Thoracic aorta (tissue), 2 donors: ENCODE results near the gene FERMT1. TPM values are rescaled to one million over a fixed set of nuclear protein-coding genes. Genes with fewer than 3 reads are reported as not detected.

Experiments used
- ATAC-seq: fragments of 150-250 bp; one replicate; pipeline ENCODE4 v1.8.0; 2017; ENCODE audit warnings: low read depth; ENCODE audit not compliant: insufficient number of reproducible peaks, low FRiP score
- DNase-seq: peaks from one replicate; pipeline ENCODE4 v3.0.0-alpha.2; 2020; ENCODE audit warnings: low spot score
- H3K27ac ChIP-seq, 2 donors: fragments of 200-600 bp; sonication (generic); 1 replicate in 1 of 2; 2 replicates in 1 of 2; pipeline ENCODE4 v1.5.1; 2016; ENCODE audit warnings: mild to moderate bottlenecking in 2 of 2, moderate library complexity in 2 of 2
- H3K27me3 ChIP-seq: fragments of 200-600 bp; sonication (generic); replicated peaks from 2 replicates; pipeline ENCODE4 v1.6.0; 2016; ENCODE audit warnings: mild to moderate bottlenecking; ENCODE audit not compliant: insufficient read depth
- H3K36me3 ChIP-seq: fragments of 200-600 bp; sonication (generic); one replicate; pipeline ENCODE4 v1.5.1; 2016
- H3K4me1 ChIP-seq, 2 donors: fragments of 200-600 bp; sonication (generic); 1 replicate in 1 of 2; 2 replicates in 1 of 2; pipeline versions ENCODE4 v1.5.1 to v1.6.0; 2016; ENCODE audit warnings: low read depth in 2 of 2, mild to moderate bottlenecking in 1 of 2; ENCODE audit not compliant: control insufficient read depth in 1 of 2
- H3K4me3 ChIP-seq: fragments of 200-600 bp; sonication (generic); 2 replicates; pipeline ENCODE4 v1.5.1; 2016; ENCODE audit warnings: mild to moderate bottlenecking
- H3K9me3 ChIP-seq: fragments of 200-600 bp; sonication (generic); 2 replicates; pipeline ENCODE4 v1.5.1; 2016
- total RNA-seq, 2 donors: library from RNA; depleted of rRNA; stranded (reverse); fragments of >200 nt; gene quantifications; one replicate each; pipeline versions ENCODE4 v1.1.0 to v1.2.3, GENCODE V29; 2016
- TF ChIP-seq, protein P1 (sequence below): fragments of 200-600 bp; sonication (generic); IDR thresholded peaks from one replicate; pipeline ENCODE4 v1.5.1; 2019; ENCODE audit warnings: antibody characterized with exemption

FERMT1 gene
- total RNA-seq, 2 donors from 2014 or later: 0.21 TPM; not detected in 1

DNA sequence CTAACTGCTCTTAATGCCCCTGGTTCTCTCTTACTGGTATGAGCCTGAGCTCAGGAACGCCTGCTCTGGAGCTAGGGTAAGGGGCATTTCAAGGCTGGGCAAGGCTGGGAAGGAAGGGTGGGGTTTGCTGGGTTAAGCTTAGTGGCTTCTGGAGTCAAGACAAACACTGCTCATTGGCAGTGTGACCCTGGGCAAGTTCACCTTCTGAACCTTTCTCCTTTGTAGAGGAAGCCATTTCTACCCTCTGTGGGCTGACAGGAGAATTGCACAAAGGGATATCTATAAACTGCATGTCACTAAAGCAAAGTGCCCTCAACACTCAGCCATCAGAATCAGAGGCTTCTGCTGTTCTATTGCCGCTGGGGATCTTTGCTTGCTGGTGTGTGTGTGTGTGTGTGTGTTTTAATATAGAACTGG, 48.7 kb downstream of the FERMT1 start:
- Histone ChIP-seq H3K4me3 (no peak overlapping the region), H3K4me1 (no peaks in the 10 kb centered on the region), H3K27me3 (no peaks in the 10 kb centered on the region), H3K9me3 (no peaks in the 10 kb centered on the region), H3K36me3 (no peaks in the 10 kb centered on the region), H3K27ac (no peak overlapping the region)
- DNase-seq (no peak), ATAC-seq (no peak)
- TF ChIP-seq, protein P1, sequence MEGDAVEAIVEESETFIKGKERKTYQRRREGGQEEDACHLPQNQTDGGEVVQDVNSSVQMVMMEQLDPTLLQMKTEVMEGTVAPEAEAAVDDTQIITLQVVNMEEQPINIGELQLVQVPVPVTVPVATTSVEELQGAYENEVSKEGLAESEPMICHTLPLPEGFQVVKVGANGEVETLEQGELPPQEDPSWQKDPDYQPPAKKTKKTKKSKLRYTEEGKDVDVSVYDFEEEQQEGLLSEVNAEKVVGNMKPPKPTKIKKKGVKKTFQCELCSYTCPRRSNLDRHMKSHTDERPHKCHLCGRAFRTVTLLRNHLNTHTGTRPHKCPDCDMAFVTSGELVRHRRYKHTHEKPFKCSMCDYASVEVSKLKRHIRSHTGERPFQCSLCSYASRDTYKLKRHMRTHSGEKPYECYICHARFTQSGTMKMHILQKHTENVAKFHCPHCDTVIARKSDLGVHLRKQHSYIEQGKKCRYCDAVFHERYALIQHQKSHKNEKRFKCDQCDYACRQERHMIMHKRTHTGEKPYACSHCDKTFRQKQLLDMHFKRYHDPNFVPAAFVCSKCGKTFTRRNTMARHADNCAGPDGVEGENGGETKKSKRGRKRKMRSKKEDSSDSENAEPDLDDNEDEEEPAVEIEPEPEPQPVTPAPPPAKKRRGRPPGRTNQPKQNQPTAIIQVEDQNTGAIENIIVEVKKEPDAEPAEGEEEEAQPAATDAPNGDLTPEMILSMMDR: no peak

DNA sequence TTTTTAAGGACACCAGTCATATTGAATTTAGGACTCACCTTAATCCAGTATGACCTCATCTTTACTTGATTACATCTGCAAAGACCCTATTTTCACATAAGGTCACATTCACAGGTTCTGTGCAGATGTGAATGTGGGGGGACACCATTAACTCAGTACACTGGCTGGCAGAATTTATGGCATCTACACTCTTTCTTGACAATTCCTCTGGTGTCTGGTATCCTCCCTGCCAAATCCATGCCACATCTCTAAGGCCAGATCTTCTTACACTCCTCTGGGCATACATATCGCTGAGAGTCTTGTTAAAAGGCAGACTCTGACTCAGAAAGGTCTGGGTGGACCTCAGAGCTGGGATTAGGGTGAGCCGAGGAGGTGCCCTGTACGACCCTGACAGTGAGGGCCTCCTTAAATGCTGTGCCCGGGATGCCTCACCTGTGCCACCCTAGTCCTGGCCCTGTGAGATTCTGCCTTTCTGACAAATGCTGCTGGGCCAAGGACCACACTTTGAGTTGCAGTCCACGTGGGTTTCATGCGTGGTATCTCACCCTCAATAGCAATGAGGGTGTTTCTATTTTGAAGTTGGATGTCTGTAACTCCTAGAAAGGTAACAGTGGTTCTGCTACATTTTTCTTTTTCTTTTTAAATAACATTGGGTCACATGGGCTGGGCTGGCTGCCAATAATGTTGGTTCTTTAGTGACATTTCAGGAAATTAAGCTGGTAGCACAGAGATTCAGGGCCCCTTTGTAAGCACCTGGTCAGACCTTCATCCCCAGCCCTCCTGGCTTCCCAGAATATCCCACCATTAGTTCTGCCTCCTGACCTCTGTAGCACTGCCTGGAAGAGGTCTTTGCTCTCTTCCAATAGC, 51.8 kb downstream of the FERMT1 start:
- H3K9me3 ChIP-seq: no peaks in the 10 kb centered on the region
- no peak overlapping the region for H3K27ac ChIP-seq
- H3K4me1 ChIP-seq: no peaks in the 10 kb centered on the region
- TF ChIP-seq, protein P1: no peak
- no peak for ATAC-seq
- H3K36me3 ChIP-seq: no peaks in the 10 kb centered on the region
- no peak for DNase-seq
- H3K27me3 ChIP-seq: no peaks in the 10 kb centered on the region
- no peak overlapping the region for H3K4me3 ChIP-seq

DNA sequence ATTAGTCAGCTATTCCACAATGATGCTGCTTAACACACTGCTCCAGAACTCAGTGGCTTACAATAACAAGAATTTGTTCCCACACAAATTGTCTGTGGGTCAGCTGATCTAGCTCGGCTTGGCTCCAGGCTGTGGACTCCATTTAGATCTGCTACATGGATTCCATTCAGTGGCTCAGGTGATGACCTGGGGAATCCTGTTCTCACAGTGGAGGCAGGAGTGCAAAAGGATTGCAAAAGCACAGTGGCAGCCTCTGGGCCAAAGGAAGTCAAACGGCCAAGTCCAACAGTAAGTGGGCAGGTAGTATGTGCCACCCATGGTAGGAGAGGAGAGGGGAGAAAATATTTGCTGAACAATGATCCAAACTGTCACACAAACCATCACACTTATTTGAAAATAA, 53.2 kb downstream of the FERMT1 start:
- Histone ChIP-seq H3K27me3 (no peaks in the 10 kb centered on the region), H3K4me3 (no peak overlapping the region), H3K36me3 (no peaks in the 10 kb centered on the region), H3K9me3 (no peaks in the 10 kb centered on the region), H3K27ac (no peak overlapping the region), H3K4me1 (no peaks in the 10 kb centered on the region)
- ATAC-seq: no peak
- no peak for DNase-seq
- TF ChIP-seq, protein P1: no peak

GRCh38 chr20:6067763-6068318, 55.0 kb downstream of the FERMT1 start:
- ATAC-seq (no peak), DNase-seq (no peak)
- no peak overlapping the region for H3K4me3 ChIP-seq
- no peaks in the 10 kb centered on the region for H3K27me3 ChIP-seq
- H3K27ac ChIP-seq: no peak overlapping the region
- TF ChIP-seq, protein P1: no peak
- H3K36me3 ChIP-seq: no peaks in the 10 kb centered on the region
- no peaks in the 10 kb centered on the region for H3K9me3 ChIP-seq
- H3K4me1 ChIP-seq: no peaks in the 10 kb centered on the region

GRCh38 chr20:6066582-6066981, 56.2 kb downstream of the FERMT1 start:
- TF ChIP-seq, protein P1: no peak
- DNase-seq (no peak), ATAC-seq (no peak)
- no peaks in the 10 kb centered on the region for H3K27me3 ChIP-seq
- H3K27ac ChIP-seq: no peak overlapping the region
- H3K36me3 ChIP-seq: no peaks in the 10 kb centered on the region
- H3K9me3 ChIP-seq: no peaks in the 10 kb centered on the region
- H3K4me1 ChIP-seq: no peaks in the 10 kb centered on the region
- H3K4me3 ChIP-seq: no peak overlapping the region
